MM.1S (cell line): ENCODE results near the gene CDH4.

Experiments used
- DNase-seq: peaks from one replicate; pipeline ENCODE4 v3.0.0-alpha.2; 2015
- H2AFZ ChIP-seq: fragments of 300-600 bp; sonication (generic); 2 replicates; pipeline ENCODE4 v1.6.0; 2016; ENCODE audit warnings: antibody characterized with exemption, low read length
- H3F3A ChIP-seq: fragments of 300-600 bp; sonication (generic); 2 replicates; pipeline ENCODE4 v1.6.1; 2016; ENCODE audit warnings: mild to moderate bottlenecking, antibody characterized with exemption, low read length, moderate library complexity, mixed read lengths; ENCODE audit not compliant: insufficient read depth
- H3K27ac ChIP-seq: fragments of 300-600 bp; sonication (generic); 2 replicates; pipeline ENCODE4 v1.5.1; 2016; ENCODE audit warnings: mild to moderate bottlenecking, low read length
- H3K27me3 ChIP-seq: fragments of 300-600 bp; sonication (generic); replicated peaks from 2 replicates; pipeline ENCODE4 v1.6.0; 2016; ENCODE audit warnings: low read length; ENCODE audit not compliant: insufficient read depth
- H3K36me3 ChIP-seq: fragments of 300-600 bp; sonication (generic); replicated peaks from 2 replicates; pipeline ENCODE4 v1.6.1; 2016; ENCODE audit warnings: mild to moderate bottlenecking, low read length, mixed read lengths; ENCODE audit not compliant: insufficient read depth
- H3K4me1 ChIP-seq: fragments of 300-600 bp; sonication (generic); 2 replicates; pipeline ENCODE4 v1.6.1; 2016; ENCODE audit warnings: low read length, mixed read lengths
- H3K4me2 ChIP-seq: fragments of 300-600 bp; sonication (generic); 2 replicates; pipeline ENCODE4 v1.6.0; 2016; ENCODE audit warnings: low read depth, low read length
- H3K4me3 ChIP-seq: fragments of 300-600 bp; sonication (generic); 2 replicates; pipeline ENCODE4 v1.5.1; 2016; ENCODE audit warnings: low read length, mixed read lengths
- H3K79me2 ChIP-seq: fragments of 300-600 bp; sonication (generic); 2 replicates; pipeline ENCODE4 v1.6.1; 2016; ENCODE audit warnings: mixed run types, low read length, mixed read lengths
- H3K9ac ChIP-seq: fragments of 300-600 bp; sonication (generic); 2 replicates; pipeline ENCODE4 v1.6.1; 2016; ENCODE audit warnings: low read length, mixed read lengths
- H3K9me2 ChIP-seq: fragments of 300-600 bp; sonication (generic); replicated peaks from 2 replicates; pipeline ENCODE4 v1.6.1; 2016; ENCODE audit warnings: mild to moderate bottlenecking, low read length, mixed read lengths; ENCODE audit not compliant: insufficient read depth
- H3K9me3 ChIP-seq: fragments of 300-600 bp; sonication (generic); replicated peaks from 2 replicates; pipeline ENCODE4 v1.6.1; 2016; ENCODE audit warnings: mild to moderate bottlenecking, low read length, mixed read lengths; ENCODE audit not compliant: insufficient read depth
- H4K20me1 ChIP-seq: fragments of 300-600 bp; sonication (generic); 2 replicates; pipeline ENCODE4 v1.6.1; 2016; ENCODE audit warnings: mild to moderate bottlenecking, low read length, moderate library complexity, mixed read lengths; ENCODE audit not compliant: insufficient read depth
- EZH2 ChIP-seq: fragments of 300-600 bp; sonication (generic); optimal IDR thresholded peaks from 2 replicates; pipeline ENCODE3; 2017; ENCODE audit warnings: low read depth, mild to moderate bottlenecking, antibody characterized with exemption, low read length, mixed read lengths
- EZH2phosphoT487 ChIP-seq: fragments of 300-600 bp; sonication (generic); IDR thresholded peaks from 2 replicates; pipeline ENCODE4 v1.6.1; 2018; ENCODE audit warnings: antibody characterized with exemption, low read length
- TF ChIP-seq, protein P1 (sequence below): fragments of 300-600 bp; sonication (generic); IDR thresholded peaks from 2 replicates; pipeline ENCODE4 v1.5.1; 2016; ENCODE audit warnings: antibody characterized with exemption, low read length, mixed read lengths

The CDH4 gene

DNA sequence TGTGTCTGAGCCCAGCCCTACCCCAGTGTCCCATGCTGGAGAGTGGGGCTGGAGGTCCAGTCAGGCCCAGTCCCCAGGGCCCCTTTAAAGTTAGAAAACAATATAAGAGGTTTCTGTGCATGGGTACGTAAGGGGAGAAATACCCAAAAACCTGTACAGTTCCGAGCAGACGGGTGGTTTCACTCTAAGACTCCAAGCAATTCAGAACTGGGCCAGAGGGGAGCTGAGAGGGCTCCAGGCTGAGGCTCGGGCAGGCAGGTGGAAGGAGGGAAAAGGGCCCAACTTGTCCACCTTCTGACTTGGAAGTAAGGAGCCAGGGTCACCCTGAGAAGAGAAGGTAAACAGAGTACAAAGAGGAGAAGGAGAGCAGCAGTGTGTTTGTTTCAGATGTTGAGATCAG is 296.0 kb downstream of the CDH4 start:
- TF ChIP-seq EZH2phosphoT487 (no peak), EZH2 (no peak)
- TF ChIP-seq, protein P1, sequence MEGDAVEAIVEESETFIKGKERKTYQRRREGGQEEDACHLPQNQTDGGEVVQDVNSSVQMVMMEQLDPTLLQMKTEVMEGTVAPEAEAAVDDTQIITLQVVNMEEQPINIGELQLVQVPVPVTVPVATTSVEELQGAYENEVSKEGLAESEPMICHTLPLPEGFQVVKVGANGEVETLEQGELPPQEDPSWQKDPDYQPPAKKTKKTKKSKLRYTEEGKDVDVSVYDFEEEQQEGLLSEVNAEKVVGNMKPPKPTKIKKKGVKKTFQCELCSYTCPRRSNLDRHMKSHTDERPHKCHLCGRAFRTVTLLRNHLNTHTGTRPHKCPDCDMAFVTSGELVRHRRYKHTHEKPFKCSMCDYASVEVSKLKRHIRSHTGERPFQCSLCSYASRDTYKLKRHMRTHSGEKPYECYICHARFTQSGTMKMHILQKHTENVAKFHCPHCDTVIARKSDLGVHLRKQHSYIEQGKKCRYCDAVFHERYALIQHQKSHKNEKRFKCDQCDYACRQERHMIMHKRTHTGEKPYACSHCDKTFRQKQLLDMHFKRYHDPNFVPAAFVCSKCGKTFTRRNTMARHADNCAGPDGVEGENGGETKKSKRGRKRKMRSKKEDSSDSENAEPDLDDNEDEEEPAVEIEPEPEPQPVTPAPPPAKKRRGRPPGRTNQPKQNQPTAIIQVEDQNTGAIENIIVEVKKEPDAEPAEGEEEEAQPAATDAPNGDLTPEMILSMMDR, result no peak
- Histone ChIP-seq H3K4me2 (no peak overlapping the region), H3K27me3 (peaks cover 69% of the 10 kb centered on the region), H3K9ac (no peak overlapping the region), H3K4me1 (no peaks in the 10 kb centered on the region), H3K4me3 (no peak overlapping the region), H3F3A (no peaks in the 10 kb centered on the region), H3K36me3 (no peaks in the 10 kb centered on the region), H2AFZ (no peak overlapping the region), H3K27ac (no peak overlapping the region), H3K79me2 (no peaks in the 10 kb centered on the region), H4K20me1 (no peaks in the 10 kb centered on the region), H3K9me3 (no peaks in the 10 kb centered on the region), H3K9me2 (no peaks in the 10 kb centered on the region)
- DNase-seq, result no peak

GRCh38 chr20:61549865-61550264 is 297.8 kb downstream of the CDH4 start:
- no peak for TF ChIP-seq EZH2
- no peak for TF ChIP-seq EZH2phosphoT487
- TF ChIP-seq, protein P1, result no peak
- Histone ChIP-seq H3K4me2 (no peak overlapping the region), H3K4me3 (no peak overlapping the region), H3K79me2 (no peaks in the 10 kb centered on the region), H3K36me3 (no peaks in the 10 kb centered on the region), H3K27ac (no peak overlapping the region), H3K9me2 (no peaks in the 10 kb centered on the region), H3K27me3 (peaks cover 67% of the 10 kb centered on the region), H3K9ac (no peak overlapping the region), H3K4me1 (no peaks in the 10 kb centered on the region), H4K20me1 (no peaks in the 10 kb centered on the region), H3F3A (no peaks in the 10 kb centered on the region), H2AFZ (no peak overlapping the region), H3K9me3 (no peaks in the 10 kb centered on the region)
- DNase-seq, result no peak

DNA sequence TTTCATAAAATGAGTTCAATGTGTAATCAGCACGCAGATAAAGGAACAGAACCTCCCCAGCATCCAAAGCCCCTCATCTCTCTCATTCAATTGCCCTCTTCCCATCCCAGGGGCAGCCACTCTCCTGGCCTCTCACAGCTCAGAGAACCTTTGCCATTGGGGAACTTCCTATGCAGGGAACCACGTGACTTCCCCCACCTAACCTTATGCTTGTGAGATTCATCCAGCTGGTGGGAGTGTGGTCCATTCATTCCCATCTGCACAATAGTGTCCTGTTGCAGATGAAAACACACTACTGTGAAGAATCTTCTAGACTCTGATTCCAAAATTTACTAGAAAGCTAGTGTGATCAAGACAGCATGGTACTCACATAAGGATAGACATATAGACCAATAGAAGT is 299.3 kb downstream of the CDH4 start:
- H3K4me2 ChIP-seq, result no peak overlapping the region
- H3K79me2 ChIP-seq, result no peaks in the 10 kb centered on the region
- H3K27me3 ChIP-seq, result peaks cover 73% of the 10 kb centered on the region
- no peak for DNase-seq
- H3F3A ChIP-seq, result no peaks in the 10 kb centered on the region
- no peaks in the 10 kb centered on the region for H4K20me1 ChIP-seq
- H3K27ac ChIP-seq, result no peak overlapping the region
- no peaks in the 10 kb centered on the region for H3K36me3 ChIP-seq
- H3K4me1 ChIP-seq, result no peaks in the 10 kb centered on the region
- TF ChIP-seq EZH2, result no peak
- TF ChIP-seq EZH2phosphoT487, result no peak
- TF ChIP-seq, protein P1, result no peak
- no peaks in the 10 kb centered on the region for H3K9me3 ChIP-seq
- no peak overlapping the region for H3K9ac ChIP-seq
- H2AFZ ChIP-seq, result no peak overlapping the region
- no peak overlapping the region for H3K4me3 ChIP-seq
- H3K9me2 ChIP-seq, result no peaks in the 10 kb centered on the region
